Hepatocyte (in vitro differentiated cells): ENCODE data around the gene COBL.

Experiments
- EZH2 ChIP-seq: fragments of 200-600 bp; sonication (generic); IDR thresholded peaks from 2 replicates; pipeline ENCODE4 v1.6.1; 2016; ENCODE audit warnings: antibody characterized with exemption, mild to moderate bottlenecking, borderline replicate concordance
- EZH2phosphoT487 ChIP-seq: fragments of 200-600 bp; sonication (generic); IDR thresholded peaks from one replicate; pipeline ENCODE4 v1.6.1; 2018; ENCODE audit warnings: antibody characterized with exemption, mild to moderate bottlenecking, low read depth, moderate library complexity; ENCODE audit not compliant: unreplicated experiment, severe bottlenecking
- TF ChIP-seq, protein P1 (sequence below): fragments of 200-600 bp; sonication (generic); IDR thresholded peaks from 2 replicates; pipeline ENCODE4 v1.5.1; 2016; ENCODE audit warnings: antibody characterized with exemption, mild to moderate bottlenecking; ENCODE audit not compliant: poor library complexity

DNA sequence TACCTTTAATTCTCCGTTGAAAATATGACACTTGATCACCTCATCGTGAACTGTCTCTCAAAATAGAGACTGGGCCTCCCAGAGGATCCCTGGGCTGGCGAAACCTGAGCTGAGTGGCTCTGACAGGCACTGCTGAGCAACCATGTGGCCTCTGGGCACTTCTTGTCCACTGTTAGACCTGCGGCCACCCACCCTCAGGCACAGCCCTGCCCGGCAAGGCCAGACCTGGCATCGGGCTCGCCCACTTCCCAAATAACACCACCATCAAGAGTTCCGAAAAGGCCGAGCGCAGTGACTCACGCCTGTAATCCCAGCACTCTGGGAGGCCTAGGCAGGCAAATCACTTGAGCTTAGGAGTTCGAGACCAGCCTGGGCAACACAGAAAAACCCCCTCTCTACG, 82.5 kb downstream of the COBL start:
- TF ChIP-seq, protein P1, sequence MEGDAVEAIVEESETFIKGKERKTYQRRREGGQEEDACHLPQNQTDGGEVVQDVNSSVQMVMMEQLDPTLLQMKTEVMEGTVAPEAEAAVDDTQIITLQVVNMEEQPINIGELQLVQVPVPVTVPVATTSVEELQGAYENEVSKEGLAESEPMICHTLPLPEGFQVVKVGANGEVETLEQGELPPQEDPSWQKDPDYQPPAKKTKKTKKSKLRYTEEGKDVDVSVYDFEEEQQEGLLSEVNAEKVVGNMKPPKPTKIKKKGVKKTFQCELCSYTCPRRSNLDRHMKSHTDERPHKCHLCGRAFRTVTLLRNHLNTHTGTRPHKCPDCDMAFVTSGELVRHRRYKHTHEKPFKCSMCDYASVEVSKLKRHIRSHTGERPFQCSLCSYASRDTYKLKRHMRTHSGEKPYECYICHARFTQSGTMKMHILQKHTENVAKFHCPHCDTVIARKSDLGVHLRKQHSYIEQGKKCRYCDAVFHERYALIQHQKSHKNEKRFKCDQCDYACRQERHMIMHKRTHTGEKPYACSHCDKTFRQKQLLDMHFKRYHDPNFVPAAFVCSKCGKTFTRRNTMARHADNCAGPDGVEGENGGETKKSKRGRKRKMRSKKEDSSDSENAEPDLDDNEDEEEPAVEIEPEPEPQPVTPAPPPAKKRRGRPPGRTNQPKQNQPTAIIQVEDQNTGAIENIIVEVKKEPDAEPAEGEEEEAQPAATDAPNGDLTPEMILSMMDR: no peak
- TF ChIP-seq EZH2: no peak
- no peak for TF ChIP-seq EZH2phosphoT487
